Adrenal gland (tissue), 5 donors: ENCODE results near the gene HMBS.

Source experiments
- CTCF ChIP-seq, 6 experiments: fragments of 450-650 bp in 4 of 6; fragments of 200-600 bp in 2 of 6; sonication (generic) in 1 of 6; IDR thresholded peaks; 1 replicate in 5 of 6; 2 replicates in 1 of 6; pipeline versions ENCODE4 v1.5.1 to v1.8.0; 2016 to 2021; ENCODE audit warnings: antibody characterized with exemption in 6 of 6, mild to moderate bottlenecking in 2 of 6, moderate library complexity in 1 of 6
- POLR2A ChIP-seq, 2 donors: fragments of 450-650 bp; IDR thresholded peaks; one replicate each; pipeline ENCODE4 v1.6.1; 2017; ENCODE audit warnings: antibody characterized with exemption in 2 of 2, mild to moderate bottlenecking in 2 of 2, moderate library complexity in 1 of 2
- donor health status: DM: no; HTN: no; CAD: no.

GRCh38 chr11:119057000-119057769, 27.5 kb upstream of the HMBS start, which contains the start of gene HYOU1:
- peak in 4 of 6 experiments; percentile 17 to 42 (median 28) for TF ChIP-seq CTCF (IDR thresholded peaks at IDR 0.05)
- TF ChIP-seq POLR2A (IDR thresholded peaks at IDR 0.05): peak; percentile 77 to 88
